PC-3 (cell line): ENCODE data around the gene INPP5K.

Source experiments
- EZH2 ChIP-seq: fragments of 300-600 bp; sonication (generic); IDR thresholded peaks from one replicate; pipeline ENCODE4 v1.6.1; 2017; ENCODE audit warnings: antibody characterized with exemption, mild to moderate bottlenecking, low read length; ENCODE audit not compliant: unreplicated experiment
- TF ChIP-seq, protein P1 (sequence below): fragments of 300-600 bp; sonication (generic); conservative IDR thresholded peaks from 2 replicates; pipeline ENCODE4 v1.5.1; 2017; ENCODE audit warnings: antibody characterized with exemption, low read depth, mild to moderate bottlenecking, low read length

DNA sequence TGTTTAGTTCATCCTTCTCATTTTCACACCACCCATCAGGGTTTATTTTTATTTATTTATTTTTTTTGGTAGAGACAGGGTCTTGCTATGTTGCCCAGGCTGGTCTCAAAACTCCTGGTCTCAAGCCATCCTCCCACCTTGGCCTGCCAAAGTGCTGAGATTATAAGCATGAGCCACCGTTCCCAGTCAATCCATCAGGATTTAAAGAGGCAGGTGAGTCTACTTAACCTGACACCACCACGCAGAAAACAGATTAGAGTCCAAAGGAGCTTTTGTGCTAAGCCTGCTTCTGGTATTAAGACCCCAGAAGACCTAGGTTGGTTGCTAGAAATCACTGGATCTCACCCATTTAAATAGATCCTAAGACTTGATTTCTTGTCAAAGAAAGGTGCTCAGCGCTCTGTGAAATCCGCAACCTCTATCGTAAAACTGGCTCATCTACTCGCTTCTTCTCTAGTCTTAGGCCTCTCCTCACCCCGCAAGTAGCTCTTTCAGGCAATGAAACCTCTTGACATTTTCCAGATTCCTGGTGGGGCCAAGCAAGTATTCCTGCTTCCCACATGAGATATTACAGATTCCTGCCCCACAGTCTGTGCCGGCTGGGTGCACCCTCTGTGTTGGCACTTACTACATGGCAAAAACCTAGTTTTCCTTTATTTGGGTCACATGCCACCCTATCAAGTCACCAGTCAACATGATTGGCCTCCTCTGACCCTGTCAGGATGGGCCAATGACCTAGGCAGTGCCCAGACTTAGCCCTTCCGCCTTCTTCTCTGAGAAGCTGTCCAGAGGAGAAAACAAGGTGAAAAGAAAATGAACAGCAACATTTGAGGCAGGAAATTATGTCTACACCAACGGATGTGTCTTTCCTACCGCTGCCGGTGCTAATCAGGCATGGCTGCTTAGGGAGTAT is 37.2 kb upstream of the INPP5K start:
- TF ChIP-seq, protein P1, sequence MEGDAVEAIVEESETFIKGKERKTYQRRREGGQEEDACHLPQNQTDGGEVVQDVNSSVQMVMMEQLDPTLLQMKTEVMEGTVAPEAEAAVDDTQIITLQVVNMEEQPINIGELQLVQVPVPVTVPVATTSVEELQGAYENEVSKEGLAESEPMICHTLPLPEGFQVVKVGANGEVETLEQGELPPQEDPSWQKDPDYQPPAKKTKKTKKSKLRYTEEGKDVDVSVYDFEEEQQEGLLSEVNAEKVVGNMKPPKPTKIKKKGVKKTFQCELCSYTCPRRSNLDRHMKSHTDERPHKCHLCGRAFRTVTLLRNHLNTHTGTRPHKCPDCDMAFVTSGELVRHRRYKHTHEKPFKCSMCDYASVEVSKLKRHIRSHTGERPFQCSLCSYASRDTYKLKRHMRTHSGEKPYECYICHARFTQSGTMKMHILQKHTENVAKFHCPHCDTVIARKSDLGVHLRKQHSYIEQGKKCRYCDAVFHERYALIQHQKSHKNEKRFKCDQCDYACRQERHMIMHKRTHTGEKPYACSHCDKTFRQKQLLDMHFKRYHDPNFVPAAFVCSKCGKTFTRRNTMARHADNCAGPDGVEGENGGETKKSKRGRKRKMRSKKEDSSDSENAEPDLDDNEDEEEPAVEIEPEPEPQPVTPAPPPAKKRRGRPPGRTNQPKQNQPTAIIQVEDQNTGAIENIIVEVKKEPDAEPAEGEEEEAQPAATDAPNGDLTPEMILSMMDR = no peak
- no peak for TF ChIP-seq EZH2
